Upper lobe of left lung (tissue), 4 donors: ENCODE results near the gene LHX2.

Experiments used
- CTCF ChIP-seq, 6 experiments: fragments of 450-650 bp in 4 of 6; fragments of 200-600 bp in 2 of 6; sonication (generic) in 2 of 6; IDR thresholded peaks; one replicate each; pipeline ENCODE4 v1.5.1; 2016 to 2019; ENCODE audit warnings: antibody characterized with exemption in 6 of 6
- EP300 ChIP-seq, 4 donors: sonication (generic); formaldehyde crosslinking; IDR thresholded peaks; one replicate each; pipeline ENCODE4 v1.5.1; 2017; ENCODE audit warnings: antibody characterized with exemption in 4 of 4, control low read depth in 2 of 4
- POLR2A ChIP-seq, 4 donors: fragments of 450-650 bp; IDR thresholded peaks; one replicate each; pipeline ENCODE4 v1.5.1; 2016 to 2017; ENCODE audit warnings: antibody characterized with exemption in 4 of 4, mild to moderate bottlenecking in 2 of 4

GRCh38 chr9:123983047-123983446 is 28.5 kb upstream of the LHX2 start:
- TF ChIP-seq CTCF (IDR thresholded peaks at IDR 0.05) (no peak), POLR2A (IDR thresholded peaks at IDR 0.05) (no peak), EP300 (IDR thresholded peaks at IDR 0.05) (no peak)
